Smooth muscle cell (in vitro differentiated cells): ENCODE measurements around the gene DAAM2. TPM values are rescaled to one million over a fixed set of nuclear protein-coding genes. Genes with fewer than 3 reads are reported as not detected.

Experiments
- DNase-seq: peaks from one replicate; lab custom pipeline; 2025; ENCODE audit not compliant: unreplicated experiment; lab: John Stamatoyannopoulos, UW
- H2AFZ ChIP-seq: fragments of 200-600 bp; sonication (generic); 2 replicates; pipeline ENCODE4 v1.6.0; 2016; ENCODE audit warnings: antibody characterized with exemption, low read depth, mild to moderate bottlenecking
- H3F3A ChIP-seq: fragments of 200-600 bp; sonication (generic); 2 replicates; pipeline ENCODE4 v1.6.0; 2017; ENCODE audit warnings: antibody characterized with exemption, low read depth
- H3K27ac ChIP-seq: fragments of 200-600 bp; sonication (generic); 2 replicates; pipeline ENCODE4 v1.5.1; 2016; ENCODE audit warnings: low read depth, mild to moderate bottlenecking
- H3K27me3 ChIP-seq: fragments of 200-600 bp; sonication (generic); 2 replicates; pipeline ENCODE4 v1.6.1; 2016; ENCODE audit warnings: low read depth, mild to moderate bottlenecking
- H3K36me3 ChIP-seq: fragments of 200-600 bp; sonication (generic); 2 replicates; pipeline ENCODE4 v1.5.1; 2016; ENCODE audit warnings: low read depth
- H3K4me1 ChIP-seq: fragments of 200-600 bp; sonication (generic); 2 replicates; pipeline ENCODE4 v1.5.1; 2016; ENCODE audit warnings: low read depth
- H3K4me2 ChIP-seq: fragments of 200-600 bp; sonication (generic); 2 replicates; pipeline ENCODE4 v1.6.0; 2016; ENCODE audit warnings: mild to moderate bottlenecking
- H3K4me3 ChIP-seq: fragments of 200-600 bp; sonication (generic); 2 replicates; pipeline ENCODE4 v1.5.1; 2016; ENCODE audit warnings: mild to moderate bottlenecking
- H3K79me2 ChIP-seq: fragments of 200-600 bp; sonication (generic); 2 replicates; pipeline ENCODE4 v1.6.0; 2016; ENCODE audit warnings: low read depth, mild to moderate bottlenecking
- H3K9ac ChIP-seq: fragments of 200-600 bp; sonication (generic); 2 replicates; pipeline ENCODE4 v1.6.0; 2016; ENCODE audit warnings: low read depth
- H3K9me3 ChIP-seq: fragments of 200-600 bp; sonication (generic); replicated peaks from 2 replicates; pipeline ENCODE4 v1.5.1; 2016; ENCODE audit warnings: low read depth
- H4K20me1 ChIP-seq: fragments of 200-600 bp; sonication (generic); 2 replicates; pipeline ENCODE4 v1.6.0; 2016; ENCODE audit warnings: low read depth
- WGBS: methylation state at CpG from one replicate; pipeline ENCODE4 v1.1.7; 2016; ENCODE audit warnings: low lambda C conversion rate; 5-methylcytosine and 5-hydroxymethylcytosine counted together
- polyA plus RNA-seq: library from polyadenylated mRNA; unstranded; fragments of >200 nt; fragmentation: Nextera tagmentation; extraction: Ambion mirVana; gene quantifications from 2 replicates; pipeline ENCODE4 v1.2.1, GENCODE V29; 2016
- total RNA-seq: library from RNA; depleted of rRNA; stranded (reverse); fragments of >200 nt; gene quantifications from 2 replicates; pipeline ENCODE4 v1.2.3, GENCODE V29; 2014
- TF ChIP-seq, protein P1 (sequence below): fragments of 200-600 bp; sonication (generic); IDR thresholded peaks from 2 replicates; pipeline ENCODE4 v1.5.1; 2017; ENCODE audit warnings: borderline replicate concordance, mild to moderate bottlenecking, antibody characterized with exemption; ENCODE audit not compliant: insufficient read depth, poor library complexity, severe bottlenecking

Gene DAAM2
- total and polyA plus RNA-seq, 2 experiments from 2014 or later: 26.5 to 29.8 TPM

GRCh38 chr6:39904946-39905639 lies 112.9 kb downstream of the DAAM2 start:
- H2AFZ ChIP-seq: no peak overlapping the region
- no peaks in the 10 kb centered on the region for H3K4me1 ChIP-seq
- no peaks in the 10 kb centered on the region for H3K27me3 ChIP-seq
- WGBS: 97% methylated on average over 4 of the region's 4 CpGs
- no peak overlapping the region for H3K4me3 ChIP-seq
- H3K4me2 ChIP-seq: no peak overlapping the region
- H3K79me2 ChIP-seq: no peaks in the 10 kb centered on the region
- no peak for DNase-seq
- no peaks in the 10 kb centered on the region for H3K9me3 ChIP-seq
- H3F3A ChIP-seq: no peaks in the 10 kb centered on the region
- H3K36me3 ChIP-seq: no peaks in the 10 kb centered on the region
- TF ChIP-seq, protein P1, sequence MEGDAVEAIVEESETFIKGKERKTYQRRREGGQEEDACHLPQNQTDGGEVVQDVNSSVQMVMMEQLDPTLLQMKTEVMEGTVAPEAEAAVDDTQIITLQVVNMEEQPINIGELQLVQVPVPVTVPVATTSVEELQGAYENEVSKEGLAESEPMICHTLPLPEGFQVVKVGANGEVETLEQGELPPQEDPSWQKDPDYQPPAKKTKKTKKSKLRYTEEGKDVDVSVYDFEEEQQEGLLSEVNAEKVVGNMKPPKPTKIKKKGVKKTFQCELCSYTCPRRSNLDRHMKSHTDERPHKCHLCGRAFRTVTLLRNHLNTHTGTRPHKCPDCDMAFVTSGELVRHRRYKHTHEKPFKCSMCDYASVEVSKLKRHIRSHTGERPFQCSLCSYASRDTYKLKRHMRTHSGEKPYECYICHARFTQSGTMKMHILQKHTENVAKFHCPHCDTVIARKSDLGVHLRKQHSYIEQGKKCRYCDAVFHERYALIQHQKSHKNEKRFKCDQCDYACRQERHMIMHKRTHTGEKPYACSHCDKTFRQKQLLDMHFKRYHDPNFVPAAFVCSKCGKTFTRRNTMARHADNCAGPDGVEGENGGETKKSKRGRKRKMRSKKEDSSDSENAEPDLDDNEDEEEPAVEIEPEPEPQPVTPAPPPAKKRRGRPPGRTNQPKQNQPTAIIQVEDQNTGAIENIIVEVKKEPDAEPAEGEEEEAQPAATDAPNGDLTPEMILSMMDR: no peak
- H3K9ac ChIP-seq: no peak overlapping the region
- H4K20me1 ChIP-seq: no peaks in the 10 kb centered on the region
- H3K27ac ChIP-seq: no peak overlapping the region

DNA sequence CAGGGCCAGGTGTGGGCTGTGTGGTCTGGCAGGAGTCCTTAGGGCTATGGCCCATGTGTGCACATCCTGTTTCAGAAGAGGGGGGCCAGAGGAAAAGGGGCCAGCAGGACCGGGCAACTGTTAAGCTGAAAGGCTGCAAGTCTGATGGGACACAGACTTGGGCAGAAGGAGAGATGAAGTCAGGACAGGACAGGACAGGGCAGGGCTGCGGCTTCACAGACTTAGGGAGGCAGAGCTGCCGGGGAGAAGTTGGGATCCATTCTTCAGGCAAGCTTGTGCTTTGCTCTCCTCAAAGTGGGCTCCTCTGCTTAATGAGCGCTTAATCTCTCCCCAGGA lies 113.4 kb downstream of the DAAM2 start:
- no peak overlapping the region for H3K4me2 ChIP-seq
- no peak overlapping the region for H2AFZ ChIP-seq

GRCh38 chr6:39906318-39906761 lies 114.2 kb downstream of the DAAM2 start:
- Histone ChIP-seq H3K27me3 (no peaks in the 10 kb centered on the region), H3K9me3 (no peaks in the 10 kb centered on the region), H2AFZ (no peak overlapping the region), H3K4me2 (no peak overlapping the region), H3K9ac (no peak overlapping the region), H3K4me1 (no peaks in the 10 kb centered on the region), H3K36me3 (no peaks in the 10 kb centered on the region), H4K20me1 (no peaks in the 10 kb centered on the region), H3K79me2 (no peaks in the 10 kb centered on the region), H3F3A (no peaks in the 10 kb centered on the region), H3K27ac (no peak overlapping the region), H3K4me3 (no peak overlapping the region)
- 94% methylated on average over 13 of the region's 13 CpGs for WGBS
- TF ChIP-seq, protein P1: no peak
- DNase-seq: no peak

More for the DNA sequence above, 113.4 kb downstream of the DAAM2 start:
- 90% methylated on average over 4 of the region's 4 CpGs for WGBS
- Histone ChIP-seq H3K4me3 (no peak overlapping the region), H4K20me1 (no peaks in the 10 kb centered on the region), H3K27ac (no peak overlapping the region), H3K27me3 (no peaks in the 10 kb centered on the region), H3K36me3 (no peaks in the 10 kb centered on the region), H3K4me1 (no peaks in the 10 kb centered on the region), H3K9me3 (no peaks in the 10 kb centered on the region), H3K79me2 (no peaks in the 10 kb centered on the region), H3K9ac (no peak overlapping the region), H3F3A (no peaks in the 10 kb centered on the region)
- DNase-seq: no peak
- TF ChIP-seq, protein P1: no peak
